ENCODE results near the gene IL31RA.
"Not testable (repeated sequence)": the region's sequence is repeated elsewhere in the genome, so short reads cannot be mapped to it uniquely, and the experiment has no call there.

Gene IL31RA

DNA sequence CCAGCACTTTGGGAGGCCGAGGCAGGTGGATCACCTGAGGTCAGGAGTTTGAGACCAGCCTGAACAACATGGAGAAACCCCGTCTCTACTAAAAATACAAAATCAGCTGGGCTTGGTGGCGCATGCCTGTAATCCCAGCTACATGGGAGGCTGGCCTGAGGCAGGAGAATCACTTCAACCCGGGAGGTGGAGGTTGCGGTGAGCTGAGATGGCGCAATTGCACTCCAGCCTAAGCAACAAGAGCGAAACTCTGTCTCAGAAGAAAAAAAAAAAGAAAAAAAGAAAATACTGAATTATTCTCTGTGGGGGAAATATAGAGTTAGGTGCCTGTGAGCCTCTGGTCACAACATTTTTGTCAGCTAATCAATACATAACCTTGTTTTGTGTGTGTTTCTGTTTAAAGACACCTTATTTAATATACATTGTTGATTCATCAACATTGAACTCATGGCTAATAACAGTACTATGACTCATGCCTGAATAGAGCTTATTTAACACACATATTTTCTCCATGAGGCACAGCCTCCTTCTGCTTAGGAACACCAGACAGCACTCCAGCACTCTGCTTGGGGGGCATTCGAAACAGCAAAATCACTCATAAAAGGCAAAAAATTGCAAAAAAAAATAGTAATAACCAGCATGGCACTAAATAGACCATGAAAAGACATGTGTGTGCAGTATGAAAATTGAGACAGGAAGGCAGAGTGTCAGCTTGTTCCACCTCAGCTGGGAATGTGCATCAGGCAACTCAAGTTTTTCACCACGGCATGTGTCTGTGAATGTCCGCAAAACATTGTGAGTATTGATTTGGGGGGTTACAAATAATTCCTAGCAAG is at the start of gene IL31RA:
IL31RA (plus strand) TSS at position 519 of the 836 bp plus-strand sequence; CDS start at position 733, 214 bp downstream.
- no CpG with 5 or more reads among the region's 10 CpGs for WGBS (ENCODE audit: insufficient coverage, insufficient read length)
- Histone ChIP-seq H3K27me3 (ENCODE audit: control insufficient read depth, insufficient read depth, low read length) (no peaks in the 10 kb centered on the region), H3K4me3 (ENCODE audit: low read length) (no peak within 1 kb of the TSS), H3K36me3 (ENCODE audit: control insufficient read depth, insufficient read depth, low read length) (no peaks in the 10 kb centered on the region), H3K27ac (ENCODE audit: low read length) (no peak within 1 kb of the TSS), H3K9me3 (ENCODE audit: control insufficient read depth, insufficient read depth, low read length) (no peaks in the 10 kb centered on the region), H3K4me1 (ENCODE audit: control insufficient read depth, insufficient read depth, low read length) (no peaks in the 10 kb centered on the region)
- no peak for DNase-seq (ENCODE audit: low read depth, low spot score)

DNA sequence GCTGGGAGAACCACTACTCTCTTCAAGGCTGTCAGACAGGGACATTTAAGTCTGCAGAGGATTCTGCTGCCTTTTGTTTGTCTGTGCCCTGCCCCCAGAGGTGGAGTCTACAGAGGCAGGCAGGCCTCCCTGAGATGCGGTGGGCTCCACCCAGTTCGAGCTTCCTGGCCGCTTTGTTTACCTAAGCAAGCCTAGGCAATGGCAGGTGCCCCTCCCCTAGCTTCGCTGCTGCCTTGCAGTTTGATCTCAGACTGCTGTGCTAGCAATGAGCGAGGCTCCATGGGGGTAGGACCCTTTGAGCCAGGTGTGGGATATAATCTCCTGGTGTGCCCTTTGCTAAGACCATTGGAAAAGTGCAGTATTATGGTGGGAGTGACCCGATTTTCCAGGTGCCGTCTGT is 42.3 kb upstream of the IL31RA start:
- not testable (repeated sequence) for H3K4me3 ChIP-seq (ENCODE audit: low read length); H3K27ac ChIP-seq (ENCODE audit: low read length); H3K9me3 ChIP-seq (ENCODE audit: control insufficient read depth, insufficient read depth, low read length); H3K36me3 ChIP-seq (ENCODE audit: control insufficient read depth, insufficient read depth, low read length); DNase-seq (ENCODE audit: low read depth, low spot score); H3K27me3 ChIP-seq (ENCODE audit: control insufficient read depth, insufficient read depth, low read length); H3K4me1 ChIP-seq (ENCODE audit: control insufficient read depth, insufficient read depth, low read length)
- no CpG with 5 or more reads among the region's 7 CpGs for WGBS (ENCODE audit: insufficient coverage, insufficient read length)

DNA sequence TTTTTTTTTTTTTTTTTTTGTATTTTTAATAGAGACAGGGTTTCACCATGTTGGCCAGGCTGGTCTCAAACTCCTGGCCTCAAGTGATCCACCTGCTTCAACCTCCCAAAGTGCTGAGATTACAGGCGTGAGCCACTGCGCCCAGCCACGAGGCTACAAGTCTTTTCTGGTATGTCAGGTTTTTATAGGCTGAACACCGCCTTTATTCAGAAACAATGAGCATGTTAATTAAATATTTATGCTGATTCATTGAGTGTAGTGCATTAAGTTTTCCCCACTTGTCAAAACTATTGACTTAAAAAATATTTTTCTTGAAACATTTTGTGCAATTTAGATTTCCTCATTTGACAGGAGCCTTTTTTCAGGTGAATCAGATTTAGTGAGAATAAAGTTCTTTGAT is 35.2 kb upstream of the IL31RA start:
- not testable (repeated sequence) for H3K4me1 ChIP-seq (ENCODE audit: control insufficient read depth, insufficient read depth, low read length); H3K27me3 ChIP-seq (ENCODE audit: control insufficient read depth, insufficient read depth, low read length); H3K36me3 ChIP-seq (ENCODE audit: control insufficient read depth, insufficient read depth, low read length); H3K27ac ChIP-seq (ENCODE audit: low read length); DNase-seq (ENCODE audit: low read depth, low spot score); H3K4me3 ChIP-seq (ENCODE audit: low read length); H3K9me3 ChIP-seq (ENCODE audit: control insufficient read depth, insufficient read depth, low read length)
- no CpG with 5 or more reads among the region's 4 CpGs for WGBS (ENCODE audit: insufficient coverage, insufficient read length)

DNA sequence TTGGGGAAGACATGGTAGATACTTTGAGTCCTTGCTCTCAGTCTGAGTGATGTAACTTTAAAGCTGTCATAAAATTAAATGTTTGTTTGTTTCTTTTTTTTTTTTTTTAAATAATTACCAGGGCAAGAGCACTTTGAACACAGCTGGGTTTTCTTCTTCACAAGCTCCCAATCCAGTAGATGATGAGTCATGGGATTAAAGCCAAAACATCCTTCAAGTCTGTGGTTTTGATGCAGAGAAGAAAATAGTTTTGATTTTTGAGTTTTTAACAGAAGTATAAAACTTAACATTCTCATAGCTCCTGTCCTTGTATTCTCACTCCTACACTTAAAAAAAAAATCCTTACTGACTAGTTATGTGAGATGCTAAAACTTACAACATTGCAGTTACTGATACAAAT is 34.8 kb upstream of the IL31RA start:
- H3K4me1 ChIP-seq (ENCODE audit: control insufficient read depth, insufficient read depth, low read length) = no peaks in the 10 kb centered on the region
- no peak overlapping the region for H3K27ac ChIP-seq (ENCODE audit: low read length)
- H3K27me3 ChIP-seq (ENCODE audit: control insufficient read depth, insufficient read depth, low read length) = peaks cover 2% of the 10 kb centered on the region; the same call in 1 of the 2 replicates
- no peaks in the 10 kb centered on the region for H3K36me3 ChIP-seq (ENCODE audit: control insufficient read depth, insufficient read depth, low read length)
- no peak overlapping the region for H3K4me3 ChIP-seq (ENCODE audit: low read length)
- no peak for DNase-seq (ENCODE audit: low read depth, low spot score)
- H3K9me3 ChIP-seq (ENCODE audit: control insufficient read depth, insufficient read depth, low read length) = no peaks in the 10 kb centered on the region

DNA sequence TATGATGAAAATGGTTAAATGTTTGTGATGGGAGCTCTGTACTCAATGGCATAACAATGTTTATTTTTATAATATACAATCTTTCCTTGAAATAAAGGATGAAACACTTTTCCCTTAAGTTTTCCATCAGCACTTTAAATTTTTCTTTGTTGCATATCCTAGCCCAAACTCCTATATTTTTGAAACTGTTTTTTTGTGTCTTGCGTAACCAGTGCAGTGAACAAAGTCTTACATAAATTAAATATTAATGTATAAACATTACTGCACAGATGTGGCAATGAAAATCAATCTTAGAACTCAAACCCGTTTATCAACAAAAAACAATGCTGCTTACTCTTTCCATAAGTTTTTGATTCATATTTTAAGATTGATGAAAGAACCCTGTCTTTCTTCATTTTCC is 34.1 kb upstream of the IL31RA start:
- Histone ChIP-seq H3K27ac (ENCODE audit: low read length) (no peak overlapping the region), H3K4me1 (ENCODE audit: control insufficient read depth, insufficient read depth, low read length) (no peaks in the 10 kb centered on the region), H3K4me3 (ENCODE audit: low read length) (no peak overlapping the region), H3K36me3 (ENCODE audit: control insufficient read depth, insufficient read depth, low read length) (no peaks in the 10 kb centered on the region), H3K27me3 (ENCODE audit: control insufficient read depth, insufficient read depth, low read length) (peaks cover 2% of the 10 kb centered on the region; the same call in 1 of the 2 replicates), H3K9me3 (ENCODE audit: control insufficient read depth, insufficient read depth, low read length) (no peaks in the 10 kb centered on the region)
- no CpG with 5 or more reads among the region's 2 CpGs for WGBS (ENCODE audit: insufficient coverage, insufficient read length)
- no peak for DNase-seq (ENCODE audit: low read depth, low spot score)

DNA sequence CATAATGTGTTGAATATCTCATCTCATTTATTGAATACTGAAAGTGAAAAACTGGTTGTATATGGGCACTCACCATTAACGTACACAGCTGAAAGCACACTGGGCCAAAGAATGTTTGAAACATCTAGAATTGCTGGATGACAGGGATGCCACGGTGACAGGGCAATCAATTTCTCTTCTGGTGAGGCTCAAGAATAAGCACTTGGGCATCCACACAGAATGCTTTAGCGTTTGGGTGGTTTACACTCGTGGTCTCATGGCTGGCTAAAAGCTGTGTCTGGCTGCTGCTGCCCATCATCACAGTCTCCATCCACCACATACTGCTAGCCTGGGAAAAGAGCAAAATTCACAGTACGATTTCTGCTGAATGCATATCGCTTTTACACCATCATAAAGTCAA is 30.7 kb upstream of the IL31RA start:
- Histone ChIP-seq H3K36me3 (ENCODE audit: control insufficient read depth, insufficient read depth, low read length) (no peaks in the 10 kb centered on the region), H3K4me1 (ENCODE audit: control insufficient read depth, insufficient read depth, low read length) (peaks cover 1% of the 10 kb centered on the region; the same call in 1 of the 2 replicates), H3K4me3 (ENCODE audit: low read length) (no peak overlapping the region), H3K9me3 (ENCODE audit: control insufficient read depth, insufficient read depth, low read length) (no peaks in the 10 kb centered on the region), H3K27me3 (ENCODE audit: control insufficient read depth, insufficient read depth, low read length) (peaks cover 2% of the 10 kb centered on the region; the same call in 1 of the 2 replicates), H3K27ac (ENCODE audit: low read length) (no peak overlapping the region)
- WGBS (ENCODE audit: insufficient coverage, insufficient read length) = no CpG with 5 or more reads among the region's 6 CpGs
- no peak for DNase-seq (ENCODE audit: low read depth, low spot score)

DNA sequence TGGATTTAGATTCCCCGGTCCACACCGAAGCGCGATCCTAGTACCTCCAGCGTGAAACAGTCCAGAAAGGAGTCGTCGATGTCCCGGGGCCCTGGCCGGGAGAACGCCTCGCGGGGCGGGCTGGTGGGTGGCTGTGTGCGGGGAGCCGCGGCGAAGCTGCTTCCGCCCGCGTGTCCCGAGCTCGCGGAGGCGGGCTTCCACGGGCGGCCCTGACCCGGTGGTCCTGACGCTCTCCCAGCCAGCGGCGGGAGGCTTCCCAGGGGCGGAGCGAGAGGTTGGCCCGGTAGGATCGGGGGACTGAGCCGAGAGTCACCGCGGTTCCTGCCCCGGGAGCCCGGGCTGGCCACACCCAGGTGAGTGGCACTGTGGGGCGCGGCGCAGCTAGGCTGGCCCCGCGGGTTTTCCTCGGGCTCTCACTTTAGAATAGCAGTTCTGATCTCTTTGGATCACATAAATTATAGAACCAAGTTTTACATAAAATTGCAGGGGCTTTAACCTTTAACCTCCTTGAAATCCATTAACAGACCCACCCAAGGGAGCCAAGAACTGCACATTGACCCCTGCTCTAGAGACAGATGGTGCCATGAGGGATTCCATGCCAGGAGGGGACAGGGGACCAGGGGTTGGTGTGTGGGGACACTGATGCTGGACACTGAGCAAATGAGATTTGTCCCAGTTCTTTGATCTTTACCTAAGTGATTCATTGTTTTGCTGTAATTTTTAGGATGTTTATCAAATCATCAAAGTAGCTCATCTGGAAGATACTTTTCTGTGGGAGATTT is 29.2 kb upstream of the IL31RA start:
- H3K27ac ChIP-seq (ENCODE audit: low read length) = no peak overlapping the region
- H3K36me3 ChIP-seq (ENCODE audit: control insufficient read depth, insufficient read depth, low read length) = no peaks in the 10 kb centered on the region
- DNase-seq (ENCODE audit: low read depth, low spot score) = no peak
- peak overlapping the region; percentile 44; the same call in 1 of the 2 replicates for H3K4me3 ChIP-seq (ENCODE audit: low read length)
- no peaks in the 10 kb centered on the region for H3K9me3 ChIP-seq (ENCODE audit: control insufficient read depth, insufficient read depth, low read length)
- peaks cover 1% of the 10 kb centered on the region; the same call in 1 of the 2 replicates for H3K4me1 ChIP-seq (ENCODE audit: control insufficient read depth, insufficient read depth, low read length)
- peaks cover 2% of the 10 kb centered on the region; the same call in 1 of the 2 replicates for H3K27me3 ChIP-seq (ENCODE audit: control insufficient read depth, insufficient read depth, low read length)
- no CpG with 5 or more reads among the region's 45 CpGs for WGBS (ENCODE audit: insufficient coverage, insufficient read length)

DNA sequence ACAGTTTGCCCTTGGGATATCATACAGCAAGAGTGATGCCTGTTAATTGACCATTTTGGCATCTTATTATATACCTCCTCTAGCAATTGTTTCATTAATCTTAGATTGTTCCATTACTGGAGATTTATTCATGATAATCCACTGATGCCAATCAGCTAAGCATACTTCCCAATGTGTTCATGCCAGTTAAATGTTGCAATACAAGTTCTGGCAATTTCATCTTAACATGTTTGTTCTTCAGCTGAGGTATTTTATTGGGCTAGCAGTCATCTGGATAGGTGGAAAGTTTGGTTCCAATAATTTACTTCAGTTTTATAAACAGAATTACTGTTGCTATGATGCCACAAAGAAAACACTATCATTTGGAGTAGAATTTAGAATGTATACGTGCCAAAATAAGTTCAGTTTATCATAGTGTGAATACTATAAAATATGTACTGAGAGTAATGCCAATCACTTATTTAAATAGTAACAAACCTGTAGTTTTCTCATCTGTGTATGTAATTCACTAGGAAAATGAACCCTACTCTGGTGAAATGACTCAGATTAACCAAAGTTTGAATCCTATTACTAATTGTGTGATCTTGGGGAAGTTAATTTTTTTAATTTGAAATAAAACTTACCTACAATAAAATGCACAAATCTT is 27.9 kb upstream of the IL31RA start:
- Histone ChIP-seq H3K4me1 (ENCODE audit: control insufficient read depth, insufficient read depth, low read length) (peaks cover 1% of the 10 kb centered on the region; the same call in 1 of the 2 replicates), H3K27ac (ENCODE audit: low read length) (no peak overlapping the region), H3K36me3 (ENCODE audit: control insufficient read depth, insufficient read depth, low read length) (no peaks in the 10 kb centered on the region), H3K9me3 (ENCODE audit: control insufficient read depth, insufficient read depth, low read length) (no peaks in the 10 kb centered on the region), H3K4me3 (ENCODE audit: low read length) (no peak overlapping the region), H3K27me3 (ENCODE audit: control insufficient read depth, insufficient read depth, low read length) (peaks cover 2% of the 10 kb centered on the region; the same call in 1 of the 2 replicates)
- no peak for DNase-seq (ENCODE audit: low read depth, low spot score)
- no CpG with 5 or more reads among the region's 1 CpG for WGBS (ENCODE audit: insufficient coverage, insufficient read length)

DNA sequence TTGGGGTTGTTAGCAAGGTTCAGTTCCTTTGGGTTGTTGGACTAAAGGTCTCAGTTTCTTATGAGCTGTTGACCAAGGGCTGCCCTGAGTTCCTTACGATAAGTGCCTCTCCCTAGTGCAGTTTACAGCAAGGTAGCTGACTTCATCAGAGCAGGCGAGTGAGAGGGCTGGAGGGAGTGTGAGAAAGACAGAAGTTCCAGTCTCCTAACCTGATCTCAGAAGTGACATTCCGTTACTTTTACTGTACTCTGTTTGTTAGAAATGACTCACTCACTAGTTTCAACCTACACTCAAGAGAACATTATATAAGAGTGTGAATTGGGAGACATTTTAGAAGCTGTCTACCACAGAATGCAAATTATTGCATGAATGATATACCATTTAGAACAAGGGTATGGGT is 21.2 kb upstream of the IL31RA start:
- no CpG with 5 or more reads among the region's 3 CpGs for WGBS (ENCODE audit: insufficient coverage, insufficient read length)
- no peaks in the 10 kb centered on the region for H3K9me3 ChIP-seq (ENCODE audit: control insufficient read depth, insufficient read depth, low read length)
- no peak for DNase-seq (ENCODE audit: low read depth, low spot score)
- no peak overlapping the region for H3K27ac ChIP-seq (ENCODE audit: low read length)
- H3K4me3 ChIP-seq (ENCODE audit: low read length) = no peak overlapping the region
- H3K4me1 ChIP-seq (ENCODE audit: control insufficient read depth, insufficient read depth, low read length) = no peaks in the 10 kb centered on the region
- H3K36me3 ChIP-seq (ENCODE audit: control insufficient read depth, insufficient read depth, low read length) = no peaks in the 10 kb centered on the region
- H3K27me3 ChIP-seq (ENCODE audit: control insufficient read depth, insufficient read depth, low read length) = no peaks in the 10 kb centered on the region

DNA sequence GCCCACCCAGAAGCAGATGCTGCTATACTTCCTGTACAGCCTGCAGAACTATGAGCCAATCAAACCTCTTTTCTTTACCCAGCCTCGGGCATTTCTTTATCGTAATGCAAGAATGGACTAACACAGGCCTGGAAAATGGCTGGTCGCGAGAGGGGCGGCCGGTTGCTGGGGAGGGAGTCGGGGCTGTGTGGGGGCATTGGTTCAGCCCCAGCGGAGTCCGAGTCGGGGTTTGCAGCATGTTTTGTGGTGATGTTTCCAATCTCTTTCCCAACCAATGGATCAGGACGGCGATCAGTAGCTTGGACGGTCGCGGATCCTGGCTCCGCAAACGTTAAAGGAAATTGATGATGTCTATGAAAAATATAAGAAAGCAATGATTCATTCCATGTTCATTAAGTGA is 18.7 kb upstream of the IL31RA start:
- Histone ChIP-seq H3K9me3 (ENCODE audit: control insufficient read depth, insufficient read depth, low read length) (no peaks in the 10 kb centered on the region), H3K4me3 (ENCODE audit: low read length) (no peak overlapping the region), H3K27ac (ENCODE audit: low read length) (no peak overlapping the region), H3K36me3 (ENCODE audit: control insufficient read depth, insufficient read depth, low read length) (no peaks in the 10 kb centered on the region), H3K27me3 (ENCODE audit: control insufficient read depth, insufficient read depth, low read length) (no peaks in the 10 kb centered on the region), H3K4me1 (ENCODE audit: control insufficient read depth, insufficient read depth, low read length) (no peaks in the 10 kb centered on the region)
- no CpG with 5 or more reads among the region's 17 CpGs for WGBS (ENCODE audit: insufficient coverage, insufficient read length)
- no peak for DNase-seq (ENCODE audit: low read depth, low spot score)
